Smooth muscle cell of the pulmonary artery (primary cell): ENCODE results near the gene CYP1A1. TPM values are rescaled to one million over a fixed set of nuclear protein-coding genes. Genes with fewer than 3 reads are reported as not detected.

Experiments
- total RNA-seq: library from RNA; depleted of rRNA; stranded (reverse); fragments of >200 nt; gene quantifications from 2 replicates; pipeline ENCODE4 v1.2.3, GENCODE V29; 2014

The CYP1A1 gene, protein sequence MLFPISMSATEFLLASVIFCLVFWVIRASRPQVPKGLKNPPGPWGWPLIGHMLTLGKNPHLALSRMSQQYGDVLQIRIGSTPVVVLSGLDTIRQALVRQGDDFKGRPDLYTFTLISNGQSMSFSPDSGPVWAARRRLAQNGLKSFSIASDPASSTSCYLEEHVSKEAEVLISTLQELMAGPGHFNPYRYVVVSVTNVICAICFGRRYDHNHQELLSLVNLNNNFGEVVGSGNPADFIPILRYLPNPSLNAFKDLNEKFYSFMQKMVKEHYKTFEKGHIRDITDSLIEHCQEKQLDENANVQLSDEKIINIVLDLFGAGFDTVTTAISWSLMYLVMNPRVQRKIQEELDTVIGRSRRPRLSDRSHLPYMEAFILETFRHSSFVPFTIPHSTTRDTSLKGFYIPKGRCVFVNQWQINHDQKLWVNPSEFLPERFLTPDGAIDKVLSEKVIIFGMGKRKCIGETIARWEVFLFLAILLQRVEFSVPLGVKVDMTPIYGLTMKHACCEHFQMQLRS
- 0.40 and 1.2 TPM in 2 replicates for total RNA-seq

DNA sequence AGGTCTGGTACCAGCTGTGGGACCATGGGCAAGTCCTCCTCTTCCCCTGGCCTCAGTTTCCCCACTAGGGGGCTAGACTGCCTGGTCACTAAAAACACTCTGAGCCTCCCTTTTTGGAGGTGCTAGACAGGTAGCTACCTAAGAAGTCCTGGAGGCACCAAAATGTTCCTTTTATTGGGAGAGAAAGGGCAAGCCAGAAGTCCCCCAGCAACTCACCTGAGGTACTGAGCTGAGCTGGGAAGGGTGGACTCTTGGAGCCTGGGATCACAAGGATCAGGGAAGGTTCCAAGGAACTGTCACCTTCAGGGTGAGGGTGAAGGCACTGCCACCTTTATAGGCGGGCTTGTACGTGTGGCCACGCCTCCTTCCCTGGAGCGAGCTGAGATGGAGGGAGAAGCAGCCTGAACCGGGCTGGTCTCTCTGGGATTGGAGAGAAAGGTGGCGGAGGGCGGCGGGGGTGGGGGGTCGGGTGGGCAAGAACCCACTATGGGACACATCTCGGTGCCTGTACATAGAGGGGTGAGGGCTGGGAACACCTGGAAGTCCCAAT is at the start of gene CYP1A1:
Gene CYP1A1 (minus strand): TSS at position 304 of the 550 bp plus-strand sequence. CDS start 2,431 bp downstream, outside the sequence.

DNA sequence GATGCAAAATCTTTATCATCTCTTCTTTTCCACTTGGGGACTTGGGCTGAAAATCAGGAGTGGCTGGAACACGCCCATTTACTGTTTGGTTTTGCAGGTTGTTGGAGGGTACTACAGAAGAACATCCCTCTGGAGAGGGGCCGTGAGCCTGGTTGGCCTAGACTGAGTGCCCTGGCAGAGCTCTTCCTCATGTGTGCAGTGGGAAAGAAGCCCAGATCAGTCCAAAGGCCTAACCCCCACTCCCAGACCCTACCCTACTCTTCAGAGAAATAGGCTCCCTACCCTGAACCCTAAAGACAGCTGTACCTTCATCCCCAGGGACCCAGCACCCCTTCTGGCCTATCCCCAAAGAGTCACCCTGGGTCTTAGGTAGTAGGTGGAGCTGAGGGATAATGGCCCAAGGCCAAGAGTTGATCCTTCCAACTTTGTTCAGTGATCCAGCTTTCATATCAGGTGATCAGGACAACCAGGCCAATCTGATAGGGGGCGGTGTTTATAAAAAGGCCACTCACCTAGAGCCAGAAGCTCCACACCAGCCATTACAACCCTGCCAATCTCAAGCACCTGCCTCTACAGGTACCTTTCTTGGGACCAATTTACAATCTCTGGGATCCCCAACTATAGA is 23.1 kb upstream of the CYP1A1 start, which contains the start of gene CYP1A2:
Gene CYP1A2 (plus strand): TSS at position 524 of the 625 bp plus-strand sequence. CDS start 894 bp downstream, outside the sequence.

DNA sequence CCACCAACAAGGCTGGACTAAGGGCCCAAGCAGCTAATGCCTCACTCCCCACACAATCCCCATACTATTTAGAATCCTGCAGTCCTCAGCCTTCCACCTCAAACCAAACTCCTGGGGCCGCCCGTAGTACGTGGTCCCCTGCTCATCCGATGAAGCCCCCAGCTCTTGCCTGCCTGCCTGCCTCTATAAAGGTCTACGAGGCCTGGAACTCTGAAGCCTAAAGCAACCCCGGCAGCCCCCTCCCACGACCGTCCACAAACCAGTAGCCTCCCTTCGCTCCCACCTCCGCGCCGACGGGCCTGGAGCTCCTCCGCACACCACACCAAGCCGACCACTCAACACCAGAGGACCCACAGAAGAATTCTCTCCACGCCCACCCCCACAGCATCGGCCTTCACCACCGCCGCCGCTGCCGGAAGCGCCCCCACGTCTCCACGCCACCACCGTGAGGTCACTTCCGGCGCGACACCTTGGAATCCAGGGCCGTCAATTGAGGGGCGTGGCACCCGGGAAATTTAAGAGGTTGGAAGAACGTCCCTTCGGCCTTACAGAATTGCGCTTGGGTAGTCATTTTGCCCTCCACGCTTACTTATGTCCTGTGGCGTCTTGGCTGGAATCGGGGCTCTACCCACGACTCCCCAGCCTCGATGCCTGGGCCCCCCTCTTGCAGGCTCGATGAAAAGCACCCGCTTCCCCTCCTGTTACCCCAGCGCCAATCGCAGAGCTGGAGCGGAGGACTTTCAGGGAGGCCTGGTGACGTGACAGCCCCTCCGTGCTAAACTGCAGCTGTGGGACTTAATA is 29.5 kb downstream of the CYP1A1 start, which contains the start of gene EDC3:
Gene EDC3 (minus strand): TSS at position 428 of the 801 bp plus-strand sequence. CDS start 20,900 bp downstream, outside the sequence.

Other genes starting within 250 kb of the CYP1A1 start
- gene ARID3B, start 184.3 kb downstream of the CYP1A1 start, total RNA-seq: 2.0 and 2.4 TPM in 2 replicates
- gene CLK3, start 109.7 kb downstream of the CYP1A1 start, total RNA-seq: 55.9 and 64.2 TPM in 2 replicates
- 22.0 and 23.5 TPM in 2 replicates for gene EDC3, start 29.5 kb downstream of the CYP1A1 start, total RNA-seq
- gene CYP1A2, start 23.3 kb upstream of the CYP1A1 start, total RNA-seq: not detected in 2 replicates
- gene CSK, start 56.6 kb upstream of the CYP1A1 start, total RNA-seq: 37.6 and 55.2 TPM in 2 replicates
- gene LMAN1L, start 87.3 kb upstream of the CYP1A1 start, total RNA-seq: 0.26 TPM in 1 of 2 replicates, not detected in the other
- gene CPLX3, start 101.1 kb upstream of the CYP1A1 start, total RNA-seq: not detected in 2 replicates
- 14.5 and 28.5 TPM in 2 replicates for gene ULK3, start 117.6 kb upstream of the CYP1A1 start, total RNA-seq
- gene SCAMP2, start 147.8 kb upstream of the CYP1A1 start, total RNA-seq: 28.7 and 39.0 TPM in 2 replicates
- gene MPI, start 164.5 kb upstream of the CYP1A1 start, total RNA-seq: 118 TPM in 2 replicates
- 50.0 and 71.3 TPM in 2 replicates for gene FAM219B, start 181.3 kb upstream of the CYP1A1 start, total RNA-seq
- gene COX5A, start 212.5 kb upstream of the CYP1A1 start, total RNA-seq: 33.1 and 41.3 TPM in 2 replicates
- 2.6 and 4.6 TPM in 2 replicates for gene RPP25, start 231.2 kb upstream of the CYP1A1 start, total RNA-seq